K562 (cell line): Measurements from ENCODE around the gene SLC30A3. TPM values are rescaled to one million over a fixed set of nuclear protein-coding genes. Genes with fewer than 3 reads are reported as not detected.

Experiments
- ADNP ChIP-seq: fragments of 200-800 bp; sonication (Bioruptor generic); IDR thresholded peaks from 2 replicates; pipeline ENCODE4 v1.6.1; 2016; ENCODE audit warnings: missing genetic modification characterization, missing compliant biosample characterization
- ARNT ChIP-seq, 2 experiments: fragments of 450-650 bp; IDR thresholded peaks; 2 replicates each; pipeline ENCODE4 v1.6.1; 2016; ENCODE audit warnings: mild to moderate bottlenecking in 1 of 2
- CHD4 ChIP-seq: fragments of 200-600 bp; sonication (generic); IDR thresholded peaks from 3 replicates; pipeline ENCODE4 v1.6.1; 2012; ENCODE audit warnings: low read depth, mild to moderate bottlenecking, mixed read lengths, low read length, inconsistent platforms; ENCODE audit not compliant: insufficient read depth, insufficient replicate concordance, poor library complexity, severe bottlenecking
- ETV6 ChIP-seq, 3 experiments: fragments of 150-350 bp in 1 of 3; sonication (generic) in 1 of 3; formaldehyde crosslinking in 1 of 3; IDR thresholded peaks; 2 replicates each; pipeline versions ENCODE4 v1.6.1 to v1.8.0; 2014 to 2022; ENCODE audit warnings: borderline replicate concordance in 2 of 3, low read depth in 2 of 3, antibody characterized with exemption in 1 of 3, low read length in 1 of 3, mild to moderate bottlenecking in 1 of 3, missing genetic modification reagents in 1 of 3
- FOXJ2 ChIP-seq: fragments of 200-800 bp; sonication (Bioruptor generic); IDR thresholded peaks from 2 replicates; pipeline ENCODE4 v1.6.1; 2016; ENCODE audit warnings: missing genetic modification characterization, missing compliant biosample characterization
- GTF2F1 ChIP-seq: IDR thresholded peaks from 2 replicates; pipeline ENCODE4 v1.6.1; 2011; ENCODE audit warnings: low read depth, low read length, improper control_type of control experiment
- MBD2 ChIP-seq: sonication (generic); IDR thresholded peaks from 2 replicates; pipeline ENCODE4 v1.6.1; 2016; ENCODE audit warnings: low read depth, borderline replicate concordance
- MCM2 ChIP-seq: fragments of 450-650 bp; IDR thresholded peaks from 2 replicates; pipeline ENCODE4 v1.6.1; 2017; ENCODE audit warnings: low read depth, mild to moderate bottlenecking
- MEF2D ChIP-seq: conservative IDR thresholded peaks from 2 replicates; pipeline ENCODE4 v1.6.1; 2016; ENCODE audit warnings: low read depth, missing genetic modification characterization, missing compliant biosample characterization
- PPARD ChIP-seq: fragments of 250-450 bp; sonication (Bioruptor Pico); IDR thresholded peaks from 2 replicates; pipeline ENCODE4 v1.8.0; 2022; ENCODE audit warnings: inconsistent platforms, mild to moderate bottlenecking, moderate library complexity
- PREB ChIP-seq: sonication (generic); formaldehyde crosslinking; IDR thresholded peaks from 2 replicates; pipeline ENCODE4 v1.8.1; 2023; ENCODE audit warnings: mild to moderate bottlenecking, missing genetic modification reagents
- SETDB1 ChIP-seq: IDR thresholded peaks from one replicate; pipeline ENCODE4 v1.6.1; 2012; ENCODE audit warnings: low read length, control low read depth, inconsistent platforms
- SRSF3 ChIP-seq: fragments of 200-400 bp; formaldehyde crosslinking; IDR thresholded peaks from 2 replicates; pipeline ENCODE4 v1.6.1; 2016; ENCODE audit warnings: mild to moderate bottlenecking, low read length, moderate library complexity; ENCODE audit not compliant: insufficient read depth
- TCFL5 ChIP-seq: fragments of 250-450 bp; sonication (Bioruptor Pico); conservative IDR thresholded peaks from 2 replicates; pipeline ENCODE4 v1.6.1; 2021; ENCODE audit warnings: mild to moderate bottlenecking, moderate library complexity, matching md5 sums
- TGIF2 ChIP-seq: sonication (generic); formaldehyde crosslinking; IDR thresholded peaks from 2 replicates; pipeline ENCODE4 v1.8.1; 2022; ENCODE audit warnings: mild to moderate bottlenecking, missing genetic modification reagents, moderate library complexity
- TRIM25 ChIP-seq: fragments of 450-650 bp; IDR thresholded peaks from 2 replicates; pipeline ENCODE4 v1.7.0; 2016; ENCODE audit warnings: borderline replicate concordance
- U2AF2 ChIP-seq: fragments of 200-400 bp; formaldehyde crosslinking; optimal IDR thresholded peaks from 2 replicates; pipeline ENCODE3; 2017; ENCODE audit warnings: low read depth, mild to moderate bottlenecking, low read length
- ZNF217 ChIP-seq: sonication (generic); formaldehyde crosslinking; IDR thresholded peaks from 2 replicates; pipeline ENCODE4 v1.8.0; 2022; ENCODE audit warnings: mild to moderate bottlenecking, missing genetic modification reagents
- ZNF316 ChIP-seq: fragments of 450-650 bp; IDR thresholded peaks from 2 replicates; pipeline ENCODE4 v1.6.1; 2016
- polyA plus RNA-seq, 8 experiments: library from polyadenylated mRNA; depleted of rRNA in 4 of 8; stranded (reverse) in 5 of 8; unstranded in 3 of 8; fragments of >200 nt; fragmentation: Nextera tagmentation in 2 of 8; fragmentation: Illumina TruSeq in 1 of 8; extraction: Ambion mirVana in 2 of 8; extraction: Trizol in 1 of 8; gene quantifications; 2 replicates each; pipeline versions ENCODE4 v1.2.1 to v1.2.3, GENCODE V29; 2011 to 2014; ENCODE audit warnings: inconsistent platforms in 1 of 8, missing spikeins in 1 of 8
- total RNA-seq, 7 experiments: library from RNA; depleted of rRNA in 6 of 7; stranded (reverse); fragments of >200 nt in 6 of 7; fragmentation: Illumina TruSeq in 2 of 7; extraction: Trizol in 2 of 7; gene quantifications; 2 replicates each; pipeline versions ENCODE4 v1.2.1 to v1.2.3, GENCODE V29; 2011 to 2021; ENCODE audit warnings: low replicate concordance in 1 of 7
- TF ChIP-seq, protein P1 (sequence below): fragments of 450-650 bp; IDR thresholded peaks from 2 replicates; pipeline ENCODE4 v1.6.1; 2017; ENCODE audit warnings: antibody characterized with exemption, mild to moderate bottlenecking
- TF ChIP-seq, protein P2 (sequence below): sonication (generic); IDR thresholded peaks from 2 replicates; pipeline ENCODE4 v1.6.1; 2016

Gene SLC30A3
- total and polyA plus RNA-seq, 9 of the 15 experiments (the other 6 are each of a cell fraction or from before 2014, with no cell fraction given) = 0.03 to 2.7 (median 0.89) TPM; not detected in 1

GRCh38 chr2:27255187-27255586, 7.7 kb downstream of the SLC30A3 start (continued):
- TF ChIP-seq, protein P1, sequence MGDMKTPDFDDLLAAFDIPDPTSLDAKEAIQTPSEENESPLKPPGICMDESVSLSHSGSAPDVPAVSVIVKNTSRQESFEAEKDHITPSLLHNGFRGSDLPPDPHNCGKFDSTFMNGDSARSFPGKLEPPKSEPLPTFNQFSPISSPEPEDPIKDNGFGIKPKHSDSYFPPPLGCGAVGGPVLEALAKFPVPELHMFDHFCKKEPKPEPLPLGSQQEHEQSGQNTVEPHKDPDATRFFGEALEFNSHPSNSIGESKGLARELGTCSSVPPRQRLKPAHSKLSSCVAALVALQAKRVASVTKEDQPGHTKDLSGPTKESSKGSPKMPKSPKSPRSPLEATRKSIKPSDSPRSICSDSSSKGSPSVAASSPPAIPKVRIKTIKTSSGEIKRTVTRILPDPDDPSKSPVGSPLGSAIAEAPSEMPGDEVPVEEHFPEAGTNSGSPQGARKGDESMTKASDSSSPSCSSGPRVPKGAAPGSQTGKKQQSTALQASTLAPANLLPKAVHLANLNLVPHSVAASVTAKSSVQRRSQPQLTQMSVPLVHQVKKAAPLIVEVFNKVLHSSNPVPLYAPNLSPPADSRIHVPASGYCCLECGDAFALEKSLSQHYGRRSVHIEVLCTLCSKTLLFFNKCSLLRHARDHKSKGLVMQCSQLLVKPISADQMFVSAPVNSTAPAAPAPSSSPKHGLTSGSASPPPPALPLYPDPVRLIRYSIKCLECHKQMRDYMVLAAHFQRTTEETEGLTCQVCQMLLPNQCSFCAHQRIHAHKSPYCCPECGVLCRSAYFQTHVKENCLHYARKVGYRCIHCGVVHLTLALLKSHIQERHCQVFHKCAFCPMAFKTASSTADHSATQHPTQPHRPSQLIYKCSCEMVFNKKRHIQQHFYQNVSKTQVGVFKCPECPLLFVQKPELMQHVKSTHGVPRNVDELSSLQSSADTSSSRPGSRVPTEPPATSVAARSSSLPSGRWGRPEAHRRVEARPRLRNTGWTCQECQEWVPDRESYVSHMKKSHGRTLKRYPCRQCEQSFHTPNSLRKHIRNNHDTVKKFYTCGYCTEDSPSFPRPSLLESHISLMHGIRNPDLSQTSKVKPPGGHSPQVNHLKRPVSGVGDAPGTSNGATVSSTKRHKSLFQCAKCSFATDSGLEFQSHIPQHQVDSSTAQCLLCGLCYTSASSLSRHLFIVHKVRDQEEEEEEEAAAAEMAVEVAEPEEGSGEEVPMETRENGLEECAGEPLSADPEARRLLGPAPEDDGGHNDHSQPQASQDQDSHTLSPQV = no peak
- TF ChIP-seq GTF2F1 (no peak), SRSF3 (no peak), ETV6 (IDR thresholded peaks at IDR 0.05; ENCODE audit: borderline replicate concordance in 1 of 2, low read depth in 2 of 2, low read length in 1 of 2) (no peak), ETV6 (CRISPR knock-in tag; IDR thresholded peaks at IDR 0.05; ENCODE audit: borderline replicate concordance) (no peak), MEF2D (no peak), FOXJ2 (tag) (no peak), PPARD (CRISPR knock-in tag) (no peak), TRIM25 (no peak), U2AF2 (no peak), PREB (CRISPR knock-in tag) (no peak), ZNF217 (CRISPR knock-in tag) (no peak), TGIF2 (CRISPR knock-in tag) (no peak), CHD4 (no peak), MCM2 (no peak), MBD2 (no peak; the same call in 1 of the 2 replicates), ADNP (tag) (no peak), ZNF316 (no peak), ARNT (IDR thresholded peaks at IDR 0.05) (no peak), SETDB1 (no peak), TCFL5 (CRISPR knock-in tag) (no peak)
- TF ChIP-seq, protein P2, sequence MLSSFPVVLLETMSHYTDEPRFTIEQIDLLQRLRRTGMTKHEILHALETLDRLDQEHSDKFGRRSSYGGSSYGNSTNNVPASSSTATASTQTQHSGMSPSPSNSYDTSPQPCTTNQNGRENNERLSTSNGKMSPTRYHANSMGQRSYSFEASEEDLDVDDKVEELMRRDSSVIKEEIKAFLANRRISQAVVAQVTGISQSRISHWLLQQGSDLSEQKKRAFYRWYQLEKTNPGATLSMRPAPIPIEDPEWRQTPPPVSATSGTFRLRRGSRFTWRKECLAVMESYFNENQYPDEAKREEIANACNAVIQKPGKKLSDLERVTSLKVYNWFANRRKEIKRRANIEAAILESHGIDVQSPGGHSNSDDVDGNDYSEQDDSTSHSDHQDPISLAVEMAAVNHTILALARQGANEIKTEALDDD = no peak
